Neuron (in vitro differentiated cells): ENCODE data around the gene GNMT.
"Not testable (repeated sequence)": the region's sequence is repeated elsewhere in the genome, so short reads cannot be mapped to it uniquely, and the experiment has no call there.

ENCODE experiments used
- H2AFZ ChIP-seq: one replicate; pipeline ENCODE4 v1.6.1; 2013; ENCODE audit warnings: low read depth, mild to moderate bottlenecking, inconsistent platforms, low read length, moderate library complexity
- H3K27me3 ChIP-seq: one replicate; pipeline ENCODE4 v1.6.1; 2013; ENCODE audit warnings: low read length; ENCODE audit not compliant: insufficient read depth
- H3K36me3 ChIP-seq: one replicate; pipeline ENCODE4 v1.6.1; 2013; ENCODE audit warnings: low read length; ENCODE audit not compliant: insufficient read depth
- H3K4me1 ChIP-seq: one replicate; pipeline ENCODE4 v1.6.1; 2013; ENCODE audit warnings: low read length; ENCODE audit not compliant: insufficient read depth
- H3K4me3 ChIP-seq: 2 replicates; pipeline ENCODE4 v1.5.1; 2013; ENCODE audit warnings: mild to moderate bottlenecking, low read length, moderate library complexity
- H3K9me3 ChIP-seq: one replicate; pipeline ENCODE4 v1.6.1; 2013; ENCODE audit warnings: low read length

Gene GNMT

GRCh38 chr6:42988486-42989020, 28.0 kb downstream of the GNMT start:
- no peak overlapping the region for H3K4me3 ChIP-seq
- no peak overlapping the region for H2AFZ ChIP-seq
- H3K36me3 ChIP-seq, result peaks cover 41% of the 10 kb centered on the region
- peaks cover 7% of the 10 kb centered on the region for H3K4me1 ChIP-seq
- no peaks in the 10 kb centered on the region for H3K9me3 ChIP-seq
- no peaks in the 10 kb centered on the region for H3K27me3 ChIP-seq

- peaks cover 7% of the 10 kb centered on the region for H3K4me1 ChIP-seq
- no peak overlapping the region for H3K4me3 ChIP-seq
- H2AFZ ChIP-seq, result no peak overlapping the region
- H3K9me3 ChIP-seq, result no peaks in the 10 kb centered on the region
- peaks cover 43% of the 10 kb centered on the region for H3K36me3 ChIP-seq
- no peaks in the 10 kb centered on the region for H3K27me3 ChIP-seq
These were observed 29.4 kb downstream of the GNMT start for GRCh38 chr6:42989923-42990322.

GRCh38 chr6:42993445-42993844, 32.9 kb downstream of the GNMT start:
- Histone ChIP-seq H3K36me3 (peaks cover 33% of the 10 kb centered on the region), H3K9me3 (no peaks in the 10 kb centered on the region), H3K4me3 (no peak overlapping the region), H2AFZ (no peak overlapping the region), H3K4me1 (no peaks in the 10 kb centered on the region), H3K27me3 (no peaks in the 10 kb centered on the region)

GRCh38 chr6:42996513-42996912, 36.0 kb downstream of the GNMT start:
- Histone ChIP-seq H3K4me3 (no peak overlapping the region), H3K9me3 (no peaks in the 10 kb centered on the region), H3K36me3 (peaks cover 11% of the 10 kb centered on the region), H2AFZ (no peak overlapping the region), H3K4me1 (no peaks in the 10 kb centered on the region), H3K27me3 (no peaks in the 10 kb centered on the region)

GRCh38 chr6:42998205-42998604, 37.7 kb downstream of the GNMT start:
- H2AFZ ChIP-seq, H3K4me3 ChIP-seq, H3K4me1 ChIP-seq, H3K27me3 ChIP-seq, H3K9me3 ChIP-seq: not testable (repeated sequence)
- H3K36me3 ChIP-seq, result peaks cover 16% of the 10 kb centered on the region

GRCh38 chr6:43001843-43002242, 41.3 kb downstream of the GNMT start:
- H2AFZ ChIP-seq, result no peak overlapping the region
- peaks cover 22% of the 10 kb centered on the region for H3K36me3 ChIP-seq
- H3K4me1 ChIP-seq, result no peaks in the 10 kb centered on the region
- H3K27me3 ChIP-seq, result no peaks in the 10 kb centered on the region
- H3K9me3 ChIP-seq, result no peaks in the 10 kb centered on the region
- H3K4me3 ChIP-seq, result no peak overlapping the region

GRCh38 chr6:43005844-43006243, 45.3 kb downstream of the GNMT start:
- no peak overlapping the region for H3K4me3 ChIP-seq
- no peaks in the 10 kb centered on the region for H3K9me3 ChIP-seq
- peaks cover 54% of the 10 kb centered on the region for H3K36me3 ChIP-seq
- H3K27me3 ChIP-seq, result no peaks in the 10 kb centered on the region
- H2AFZ ChIP-seq, result no peak overlapping the region
- H3K4me1 ChIP-seq, result no peaks in the 10 kb centered on the region

- Histone ChIP-seq H3K9me3 (no peaks in the 10 kb centered on the region), H3K36me3 (peaks cover 58% of the 10 kb centered on the region), H3K4me1 (no peaks in the 10 kb centered on the region), H2AFZ (no peak overlapping the region), H3K4me3 (no peak overlapping the region), H3K27me3 (no peaks in the 10 kb centered on the region)
These were observed 45.7 kb downstream of the GNMT start for GRCh38 chr6:43006251-43006650.

GRCh38 chr6:43007126-43007525, 46.6 kb downstream of the GNMT start:
- Histone ChIP-seq H3K4me1 (peaks cover 3% of the 10 kb centered on the region), H3K36me3 (peaks cover 64% of the 10 kb centered on the region), H2AFZ (no peak overlapping the region), H3K27me3 (no peaks in the 10 kb centered on the region), H3K4me3 (no peak overlapping the region), H3K9me3 (no peaks in the 10 kb centered on the region)

- Histone ChIP-seq H3K4me3 (no peak overlapping the region), H3K36me3 (peaks cover 62% of the 10 kb centered on the region), H2AFZ (no peak overlapping the region), H3K9me3 (no peaks in the 10 kb centered on the region), H3K4me1 (peaks cover 12% of the 10 kb centered on the region), H3K27me3 (no peaks in the 10 kb centered on the region)
These were observed 48.6 kb downstream of the GNMT start for GRCh38 chr6:43009124-43009523.

- H3K9me3 ChIP-seq, result no peaks in the 10 kb centered on the region
- H3K27me3 ChIP-seq, result no peaks in the 10 kb centered on the region
- H3K4me1 ChIP-seq, result peaks cover 21% of the 10 kb centered on the region
- peaks cover 57% of the 10 kb centered on the region for H3K36me3 ChIP-seq
- no peak overlapping the region for H3K4me3 ChIP-seq
- no peak overlapping the region for H2AFZ ChIP-seq
These were observed 50.7 kb downstream of the GNMT start for GRCh38 chr6:43011207-43011606.

- Histone ChIP-seq H3K4me1 (peaks cover 21% of the 10 kb centered on the region), H3K36me3 (peaks cover 50% of the 10 kb centered on the region), H2AFZ (no peak overlapping the region), H3K27me3 (no peaks in the 10 kb centered on the region), H3K4me3 (peak overlapping the region; percentile 89), H3K9me3 (no peaks in the 10 kb centered on the region)
These were observed 51.8 kb downstream of the GNMT start for GRCh38 chr6:43012364-43012763.

- Histone ChIP-seq H3K9me3 (no peaks in the 10 kb centered on the region), H3K27me3 (no peaks in the 10 kb centered on the region), H3K36me3 (peaks cover 50% of the 10 kb centered on the region), H2AFZ (no peak overlapping the region), H3K4me1 (peaks cover 21% of the 10 kb centered on the region), H3K4me3 (peak overlapping the region; percentile 89)
These were observed 52.7 kb downstream of the GNMT start for GRCh38 chr6:43013097-43013842.
